SIG-M5 treated with dmso at 0.1 percent for 504 hours (cell line): ENCODE data around the gene LSM3.

Source experiments
- DNase-seq: peaks from one replicate; lab custom pipeline; 2025; ENCODE audit not compliant: unreplicated experiment; lab: John Stamatoyannopoulos, UW

Gene LSM3

GRCh38 chr3:14143271-14144225 is 35.1 kb upstream of the LSM3 start:
- peak; percentile 27 for DNase-seq

- peak; percentile 98 for DNase-seq
Observed at GRCh38 chr3:14144423-14145075, 34.1 kb upstream of the LSM3 start.

GRCh38 chr3:14145236-14145635 is 33.4 kb upstream of the LSM3 start:
- DNase-seq: no peak

- DNase-seq: no peak
Observed at GRCh38 chr3:14145670-14146380, 32.8 kb upstream of the LSM3 start.

- DNase-seq: no peak
Observed at GRCh38 chr3:14146381-14147065, 32.1 kb upstream of the LSM3 start.

GRCh38 chr3:14147066-14147435 is 31.6 kb upstream of the LSM3 start:
- DNase-seq: no peak

- no peak for DNase-seq
Observed at GRCh38 chr3:14147617-14148016, 31.0 kb upstream of the LSM3 start.

GRCh38 chr3:14148041-14148985 is 30.3 kb upstream of the LSM3 start:
- no peak for DNase-seq

- no peak for DNase-seq
Observed at GRCh38 chr3:14150078-14150477, 28.5 kb upstream of the LSM3 start.

- no peak for DNase-seq
Observed at GRCh38 chr3:14150491-14151230, 28.0 kb upstream of the LSM3 start.

GRCh38 chr3:14151471-14152083 is 27.0 kb upstream of the LSM3 start:
- no peak for DNase-seq

- DNase-seq: no peak
Observed at GRCh38 chr3:14152233-14152962, 26.2 kb upstream of the LSM3 start.

- DNase-seq: no peak
Observed at GRCh38 chr3:14152963-14153355, 25.7 kb upstream of the LSM3 start.

GRCh38 chr3:14153663-14154062 is 25.0 kb upstream of the LSM3 start:
- no peak for DNase-seq

GRCh38 chr3:14154276-14154675 is 24.3 kb upstream of the LSM3 start:
- DNase-seq: no peak

- no peak for DNase-seq
Observed at GRCh38 chr3:14154895-14155440, 23.6 kb upstream of the LSM3 start.

- DNase-seq: no peak
Observed at GRCh38 chr3:14156201-14156600, 22.4 kb upstream of the LSM3 start.
